ENCODE measurements around the gene GAGE1.
"Not testable (repeated sequence)": the region's sequence is repeated elsewhere in the genome, so short reads cannot be mapped to it uniquely, and the experiment has no call there.

The GAGE1 gene, protein sequence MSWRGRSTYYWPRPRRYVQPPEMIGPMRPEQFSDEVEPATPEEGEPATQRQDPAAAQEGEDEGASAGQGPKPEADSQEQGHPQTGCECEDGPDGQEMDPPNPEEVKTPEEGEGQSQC

DNA sequence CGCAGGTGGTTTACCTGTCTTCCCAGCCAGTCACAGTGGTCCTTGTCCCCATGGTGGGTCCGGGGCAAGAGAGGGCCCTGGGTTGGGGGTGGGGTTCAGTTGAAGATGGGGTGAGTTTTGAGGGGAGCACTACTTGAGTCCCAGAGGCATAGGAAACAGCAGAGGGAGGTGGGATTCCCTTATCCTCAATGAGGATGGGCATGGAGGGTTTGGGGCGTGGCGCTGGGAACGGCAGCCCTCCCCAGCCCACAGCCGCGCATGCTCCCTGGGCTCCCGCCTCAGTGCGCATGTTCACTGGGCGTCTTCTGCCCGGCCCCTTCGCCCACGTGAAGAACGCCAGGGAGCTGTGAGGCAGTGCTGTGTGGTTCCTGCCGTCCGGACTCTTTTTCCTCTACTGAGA lies at the start of gene GAGE1:
Gene GAGE1 (plus strand): TSS at position 301 of the 400 bp plus-strand sequence. CDS start 1,155 bp downstream, outside the sequence.
- not testable (repeated sequence) for H3K9ac ChIP-seq, H3K4me1 ChIP-seq, H3K4me2 ChIP-seq, H3K4me3 ChIP-seq, H3K36me3 ChIP-seq, H3K9me3 ChIP-seq, H3K27ac ChIP-seq, H3K27me3 ChIP-seq, H4K20me1 ChIP-seq

DNA sequence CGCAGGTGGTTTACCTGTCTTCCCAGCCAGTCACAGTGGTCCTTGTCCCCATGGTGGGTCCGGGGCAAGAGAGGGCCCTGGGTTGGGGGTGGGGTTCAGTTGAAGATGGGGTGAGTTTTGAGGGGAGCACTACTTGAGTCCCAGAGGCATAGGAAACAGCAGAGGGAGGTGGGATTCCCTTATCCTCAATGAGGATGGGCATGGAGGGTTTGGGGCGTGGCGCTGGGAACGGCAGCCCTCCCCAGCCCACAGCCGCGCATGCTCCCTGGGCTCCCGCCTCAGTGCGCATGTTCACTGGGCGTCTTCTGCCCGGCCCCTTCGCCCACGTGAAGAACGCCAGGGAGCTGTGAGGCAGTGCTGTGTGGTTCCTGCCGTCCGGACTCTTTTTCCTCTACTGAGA lies 47.8 kb upstream of the GAGE1 start, which contains the start of gene GAGE12E:
Gene GAGE12E (plus strand): TSS at position 301 of the 400 bp plus-strand sequence. CDS start 1,155 bp downstream, outside the sequence.
- H4K20me1 ChIP-seq, H3K4me3 ChIP-seq, H3K27me3 ChIP-seq, H3K27ac ChIP-seq, H3K4me2 ChIP-seq, H3K9me3 ChIP-seq, H3K4me1 ChIP-seq, H3K36me3 ChIP-seq, H3K9ac ChIP-seq: not testable (repeated sequence)

DNA sequence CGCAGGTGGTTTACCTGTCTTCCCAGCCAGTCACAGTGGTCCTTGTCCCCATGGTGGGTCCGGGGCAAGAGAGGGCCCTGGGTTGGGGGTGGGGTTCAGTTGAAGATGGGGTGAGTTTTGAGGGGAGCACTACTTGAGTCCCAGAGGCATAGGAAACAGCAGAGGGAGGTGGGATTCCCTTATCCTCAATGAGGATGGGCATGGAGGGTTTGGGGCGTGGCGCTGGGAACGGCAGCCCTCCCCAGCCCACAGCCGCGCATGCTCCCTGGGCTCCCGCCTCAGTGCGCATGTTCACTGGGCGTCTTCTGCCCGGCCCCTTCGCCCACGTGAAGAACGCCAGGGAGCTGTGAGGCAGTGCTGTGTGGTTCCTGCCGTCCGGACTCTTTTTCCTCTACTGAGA lies 38.3 kb upstream of the GAGE1 start, which contains the start of gene GAGE12F:
Gene GAGE12F (plus strand): TSS at position 301 of the 400 bp plus-strand sequence. CDS start 1,155 bp downstream, outside the sequence.
- not testable (repeated sequence) for H3K9me3 ChIP-seq, H3K4me2 ChIP-seq

DNA sequence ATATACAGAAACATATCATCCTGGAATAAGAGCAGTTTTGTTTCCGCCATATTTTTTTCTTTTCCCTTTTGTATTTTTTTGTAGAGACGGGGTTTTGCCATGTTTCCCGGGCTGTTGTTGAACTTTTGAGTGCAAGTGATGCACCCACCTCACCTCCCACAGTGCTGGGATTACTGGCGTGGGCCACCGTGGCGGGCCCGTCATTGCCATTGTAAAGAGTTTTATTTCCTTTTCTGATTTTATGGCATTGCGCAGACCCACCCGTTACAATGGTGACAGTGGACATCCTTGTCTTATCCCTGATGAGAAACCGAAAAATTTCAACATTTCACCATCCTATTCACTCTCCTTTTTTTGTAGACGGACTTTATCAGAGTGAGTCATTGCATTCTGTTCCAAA lies 30.1 kb upstream of the GAGE1 start:
- not testable (repeated sequence) for H3K4me3 ChIP-seq, H3K4me1 ChIP-seq, H3K36me3 ChIP-seq, H4K20me1 ChIP-seq, H3K9ac ChIP-seq, H3K27me3 ChIP-seq, H3K27ac ChIP-seq, H3K9me3 ChIP-seq, H3K4me2 ChIP-seq

More for the DNA sequence above, 38.3 kb upstream of the GAGE1 start, which contains the start of gene GAGE12F:
- not testable (repeated sequence) for H3K9ac ChIP-seq, H3K27ac ChIP-seq, H3K4me1 ChIP-seq, H3K36me3 ChIP-seq, H4K20me1 ChIP-seq, H3K27me3 ChIP-seq, H3K4me3 ChIP-seq

DNA sequence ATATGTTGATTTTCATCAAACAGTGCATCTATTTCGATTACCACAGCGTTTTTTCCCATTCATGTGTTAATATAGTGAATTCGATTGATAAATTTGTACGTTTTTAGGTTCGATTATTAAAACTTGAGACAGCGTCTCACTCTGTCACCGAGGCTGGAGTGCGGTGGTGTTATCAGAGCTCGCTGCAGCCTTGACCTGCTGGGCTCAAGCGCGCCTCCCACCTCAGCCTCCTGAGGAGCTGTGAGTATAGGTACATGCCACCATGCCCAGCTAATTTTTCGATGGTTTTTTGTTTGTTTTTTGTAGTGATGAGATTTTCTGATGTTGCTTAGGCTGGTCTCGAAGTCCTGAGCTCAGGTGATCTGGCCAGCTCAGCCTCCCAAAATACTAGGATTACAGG lies 29.7 kb upstream of the GAGE1 start:
- not testable (repeated sequence) for H3K27me3 ChIP-seq, H3K36me3 ChIP-seq, H3K9ac ChIP-seq, H3K27ac ChIP-seq, H3K4me3 ChIP-seq, H3K9me3 ChIP-seq, H3K4me2 ChIP-seq, H3K4me1 ChIP-seq, H4K20me1 ChIP-seq

GRCh38 chrX:49570100-49570499 lies 28.7 kb upstream of the GAGE1 start, which contains the start of gene GAGE12G:
GAGE12G (plus strand) TSS chrX:49570400; CDS start chrX:49571555, 1,155 bp downstream.
- not testable (repeated sequence) for H3K4me1 ChIP-seq, H3K27ac ChIP-seq, H3K4me2 ChIP-seq, H3K27me3 ChIP-seq, H3K9ac ChIP-seq, H4K20me1 ChIP-seq, H3K36me3 ChIP-seq, H3K4me3 ChIP-seq, H3K9me3 ChIP-seq

GRCh38 chrX:49579649-49580048 lies 19.2 kb upstream of the GAGE1 start, which contains the start of gene GAGE12H:
GAGE12H (plus strand) TSS chrX:49579949; CDS start chrX:49581104, 1,155 bp downstream.
- not testable (repeated sequence) for H3K9ac ChIP-seq, H3K4me2 ChIP-seq, H3K36me3 ChIP-seq, H3K27me3 ChIP-seq, H3K9me3 ChIP-seq, H3K27ac ChIP-seq, H3K4me1 ChIP-seq, H3K4me3 ChIP-seq, H4K20me1 ChIP-seq

- not testable (repeated sequence) for H3K36me3 ChIP-seq, H3K9ac ChIP-seq
These were observed 9.6 kb upstream of the GAGE1 start, which contains the start of gene GAGE2A for GRCh38 chrX:49589196-49589595. GAGE2A (plus strand) TSS chrX:49589496; CDS start chrX:49590651, 1,155 bp downstream.

GRCh38 chrX:49589769-49590478 lies 8.9 kb upstream of the GAGE1 start:
- H3K4me2 ChIP-seq, H3K9ac ChIP-seq, H3K27ac ChIP-seq: not testable (repeated sequence)

More at GRCh38 chrX:49589196-49589595, 9.6 kb upstream of the GAGE1 start, which contains the start of gene GAGE2A:
- not testable (repeated sequence) for H3K27ac ChIP-seq, H3K4me1 ChIP-seq, H3K4me2 ChIP-seq, H3K4me3 ChIP-seq, H4K20me1 ChIP-seq, H3K9me3 ChIP-seq, H3K27me3 ChIP-seq

GRCh38 chrX:49590488-49590887 lies 8.3 kb upstream of the GAGE1 start:
- not testable (repeated sequence) for H3K27ac ChIP-seq, H3K4me2 ChIP-seq, H3K4me3 ChIP-seq, H3K27me3 ChIP-seq, H3K4me1 ChIP-seq, H3K36me3 ChIP-seq, H3K9me3 ChIP-seq, H4K20me1 ChIP-seq, H3K9ac ChIP-seq

More at GRCh38 chrX:49589769-49590478, 8.9 kb upstream of the GAGE1 start:
- H4K20me1 ChIP-seq, H3K9me3 ChIP-seq, H3K4me1 ChIP-seq, H3K27me3 ChIP-seq, H3K36me3 ChIP-seq, H3K4me3 ChIP-seq: not testable (repeated sequence)

Measured in BLaER1 (cell line).